SK-N-SH (cell line): Measurements from ENCODE around the gene MYH10. TPM values are rescaled to one million over a fixed set of nuclear protein-coding genes. Genes with fewer than 3 reads are reported as not detected.

ENCODE experiments used
- CTCF ChIA-PET: fragments of 300-600, 350-600 bp; formaldehyde crosslinking; extraction: SDS; loops from one replicate; lab custom pipeline; 2021; lab: Yijun Ruan, JAX
- POLR2A ChIA-PET: fragments of 350-600 bp; sonication (Branson Sonifier 250); formaldehyde crosslinking; extraction: SDS; loops from one replicate; lab custom pipeline; 2020; ENCODE audit warnings: antibody characterized with exemption, inconsistent platforms; lab: Yijun Ruan, JAX
- DNase-seq: peaks from one replicate; pipeline ENCODE4 v3.0.0; 2012
- H2AFZ ChIP-seq: fragments of 200-600 bp; sonication (generic); 2 replicates; pipeline ENCODE4 v1.8.1; 2016; ENCODE audit warnings: antibody characterized with exemption, mild to moderate bottlenecking, low read depth
- H3F3A ChIP-seq: fragments of 200-600 bp; sonication (generic); replicated peaks from 2 replicates; pipeline ENCODE3; 2016; ENCODE audit warnings: antibody characterized with exemption, mild to moderate bottlenecking; ENCODE audit not compliant: insufficient read depth
- H3K27ac ChIP-seq, 2 experiments: fragments of 200-500 bp in 1 of 2; fragments of 200-600 bp in 1 of 2; sonication (Bioruptor generic) in 1 of 2; sonication (generic), shearing (Covaris generic) in 1 of 2; 2 replicates each; pipeline versions ENCODE4 v1.5.1 to v1.6.1; 2014 to 2016; ENCODE audit warnings: low read depth in 2 of 2, inconsistent platforms in 1 of 2, low read length in 1 of 2, mild to moderate bottlenecking in 1 of 2, mixed read lengths in 1 of 2
- H3K27me3 ChIP-seq: fragments of 200-600 bp; sonication (generic), shearing (Covaris generic); 2 replicates; pipeline ENCODE4 v1.6.1; 2016; ENCODE audit warnings: mixed run types; ENCODE audit not compliant: insufficient read depth
- H3K36me3 ChIP-seq, 2 experiments: fragments of 200-500 bp in 1 of 2; fragments of 200-600 bp in 1 of 2; sonication (Bioruptor generic) in 1 of 2; sonication (generic) in 1 of 2; replicated peaks in 1 of 2; 2 replicates each; pipeline versions ENCODE3 to v1.5.1; 2014 to 2016; ENCODE audit warnings: low read length in 1 of 2, mild to moderate bottlenecking in 1 of 2; ENCODE audit not compliant: insufficient read depth in 2 of 2, control insufficient read depth in 1 of 2
- H3K4me1 ChIP-seq, 2 experiments: fragments of 200-500 bp in 1 of 2; fragments of 200-600 bp in 1 of 2; sonication (Bioruptor generic) in 1 of 2; sonication (generic), shearing (Covaris generic) in 1 of 2; 2 replicates each; pipeline versions ENCODE4 v1.5.1 to v1.6.1; 2014 to 2016; ENCODE audit warnings: low read depth in 1 of 2, low read length in 1 of 2, mixed run types in 1 of 2; ENCODE audit not compliant: insufficient read depth in 2 of 2, control insufficient read depth in 1 of 2
- H3K4me2 ChIP-seq: fragments of 200-600 bp; sonication (generic), shearing (Covaris generic); 2 replicates; pipeline ENCODE4 v1.6.1; 2017; ENCODE audit warnings: mixed run types
- H3K4me3 ChIP-seq, 2 experiments: fragments of 200-500 bp in 1 of 2; fragments of 200-600 bp in 1 of 2; sonication (Bioruptor generic) in 1 of 2; sonication (generic), shearing (Covaris generic) in 1 of 2; 2 replicates each; pipeline versions ENCODE4 v1.5.1 to v1.8.1; 2014 to 2016; ENCODE audit warnings: low read depth in 2 of 2, inconsistent platforms in 1 of 2, low read length in 1 of 2, mild to moderate bottlenecking in 1 of 2, mixed read lengths in 1 of 2, moderate library complexity in 1 of 2
- H3K79me2 ChIP-seq: fragments of 200-600 bp; sonication (generic); 2 replicates; pipeline ENCODE4 v1.8.1; 2017; ENCODE audit warnings: mild to moderate bottlenecking; ENCODE audit not compliant: insufficient read depth
- H3K9ac ChIP-seq: fragments of 200-600 bp; sonication (generic); 2 replicates; pipeline ENCODE4 v1.6.1; 2017; ENCODE audit warnings: mixed run types
- H3K9me2 ChIP-seq: fragments of 200-600 bp; sonication (generic); 2 replicates; pipeline ENCODE4 v1.6.1; 2017; ENCODE audit warnings: mixed run types
- H3K9me3 ChIP-seq: fragments of 200-600 bp; sonication (generic); 2 replicates; pipeline ENCODE4 v1.6.1; 2017; ENCODE audit warnings: mixed run types, mild to moderate bottlenecking, moderate library complexity
- H4K20me1 ChIP-seq: fragments of 200-600 bp; sonication (generic); 2 replicates; pipeline ENCODE4 v1.6.1; 2017; ENCODE audit warnings: mild to moderate bottlenecking, mixed run types; ENCODE audit not compliant: insufficient read depth
- EZH2phosphoT487 ChIP-seq: fragments of 200-600 bp; sonication (generic); IDR thresholded peaks from 2 replicates; pipeline ENCODE4 v1.6.1; 2017; ENCODE audit warnings: low read depth, mixed run types, mild to moderate bottlenecking, antibody characterized with exemption, moderate library complexity, borderline replicate concordance
- FOSL2 ChIP-seq: IDR thresholded peaks from 2 replicates; pipeline ENCODE4 v1.4.0; 2012; ENCODE audit warnings: low read depth, mild to moderate bottlenecking, moderate library complexity, borderline replicate concordance
- FOXM1 ChIP-seq: IDR thresholded peaks from 2 replicates; pipeline ENCODE4 v1.4.0; 2012; ENCODE audit warnings: low read depth, mild to moderate bottlenecking
- JUND ChIP-seq: IDR thresholded peaks from 2 replicates; pipeline ENCODE4 v1.4.0; 2012
- MAX ChIP-seq: IDR thresholded peaks from 2 replicates; pipeline ENCODE4 v1.4.0; 2012; ENCODE audit warnings: low read depth
- NFIC ChIP-seq: IDR thresholded peaks from 2 replicates; pipeline ENCODE4 v1.4.0; 2012; ENCODE audit warnings: borderline replicate concordance
- RCOR1 ChIP-seq: fragments of 150-350 bp; IDR thresholded peaks from 2 replicates; pipeline ENCODE4 v1.6.1; 2017; ENCODE audit warnings: antibody characterized with exemption, low read length
- REST ChIP-seq: IDR thresholded peaks from 2 replicates; pipeline ENCODE4 v1.6.1; 2012; ENCODE audit warnings: mild to moderate bottlenecking, low read depth, low read length, moderate library complexity
- TEAD4 ChIP-seq: IDR thresholded peaks from 2 replicates; pipeline ENCODE4 v1.4.0; 2012; ENCODE audit warnings: mild to moderate bottlenecking, borderline replicate concordance; ENCODE audit not compliant: insufficient read depth
- YY1 ChIP-seq: IDR thresholded peaks from 2 replicates; pipeline ENCODE4 v1.4.0; 2012; ENCODE audit warnings: low read depth, mild to moderate bottlenecking
- WGBS: methylation state at CpG from one replicate; pipeline ENCODE4 v1.1.6; 2017; ENCODE audit warnings: low lambda C conversion rate; 5-methylcytosine and 5-hydroxymethylcytosine counted together
- polyA plus RNA-seq, 3 experiments: library from polyadenylated mRNA; depleted of rRNA; stranded (reverse); fragments of >200 nt; gene quantifications; 2 replicates each; pipeline ENCODE4 v1.2.3, GENCODE V29; 2012
- TF ChIP-seq, protein P1 (sequence below): fragments of 200-600 bp; sonication (generic); IDR thresholded peaks from 2 replicates; pipeline ENCODE4 v1.6.1; 2017; ENCODE audit warnings: antibody characterized with exemption, mild to moderate bottlenecking, moderate library complexity
- TF ChIP-seq, protein P2 (sequence below): IDR thresholded peaks from 2 replicates; pipeline ENCODE4; 2012

MYH10 gene
- polyA plus RNA-seq, 1 of the 3 experiments (the other 2 are of a cell fraction): 64.2 TPM

DNA sequence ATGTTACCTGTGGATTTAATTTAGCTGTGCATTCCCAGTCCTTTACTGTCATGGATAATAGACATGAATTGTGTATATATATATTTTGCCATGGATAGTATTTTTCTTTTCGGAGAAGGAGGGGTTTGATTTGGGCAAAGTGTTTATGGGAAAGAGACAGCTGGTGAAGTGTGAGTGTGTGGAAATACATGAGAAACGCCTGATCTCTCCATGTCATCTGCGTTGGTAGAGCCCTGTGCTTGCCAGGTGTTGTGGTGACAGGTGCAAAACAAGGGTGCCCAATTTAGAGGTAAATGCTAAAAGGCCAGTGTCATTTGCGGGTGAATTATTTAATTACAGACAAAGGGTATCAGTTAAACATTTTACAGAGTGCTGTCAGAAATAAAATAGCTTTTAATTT lies 171.4 kb downstream of the MYH10 start:
- CTCF ChIA-PET: interaction anchor here (0.6 kb wide), 1 partner anchor 26 kb away, joined by 3 read pairs; no protein-coding TSS in a partner anchor

More for the DNA sequence above, 171.4 kb downstream of the MYH10 start:
- DNase-seq: no peak
- H3K4me2 ChIP-seq: no peak overlapping the region
- POLR2A ChIA-PET: interaction anchor here (1.4 kb wide), 1 partner anchor 24 kb away, joined by 3 read pairs; the partner anchor contains the start of gene NDEL1
- H3K4me1 ChIP-seq: no peaks in the 10 kb centered on the region
- no peak overlapping the region for H3K4me3 ChIP-seq
- H3K27ac ChIP-seq: no peak overlapping the region
- peaks cover 75 to 83% of the 10 kb centered on the region in 2 experiments for H3K36me3 ChIP-seq
- no peak overlapping the region for H3K9ac ChIP-seq
- no peak overlapping the region for H2AFZ ChIP-seq
- 88% methylated on average over 4 of the region's 4 CpGs for WGBS
- H3K79me2 ChIP-seq: peaks cover 83% of the 10 kb centered on the region
- H3K9me3 ChIP-seq: no peaks in the 10 kb centered on the region
- H3K9me2 ChIP-seq: no peaks in the 10 kb centered on the region
- H3F3A ChIP-seq: peaks cover 2% of the 10 kb centered on the region
- H3K27me3 ChIP-seq: no peaks in the 10 kb centered on the region
- peaks cover 44% of the 10 kb centered on the region for H4K20me1 ChIP-seq
- TF ChIP-seq, protein P1, sequence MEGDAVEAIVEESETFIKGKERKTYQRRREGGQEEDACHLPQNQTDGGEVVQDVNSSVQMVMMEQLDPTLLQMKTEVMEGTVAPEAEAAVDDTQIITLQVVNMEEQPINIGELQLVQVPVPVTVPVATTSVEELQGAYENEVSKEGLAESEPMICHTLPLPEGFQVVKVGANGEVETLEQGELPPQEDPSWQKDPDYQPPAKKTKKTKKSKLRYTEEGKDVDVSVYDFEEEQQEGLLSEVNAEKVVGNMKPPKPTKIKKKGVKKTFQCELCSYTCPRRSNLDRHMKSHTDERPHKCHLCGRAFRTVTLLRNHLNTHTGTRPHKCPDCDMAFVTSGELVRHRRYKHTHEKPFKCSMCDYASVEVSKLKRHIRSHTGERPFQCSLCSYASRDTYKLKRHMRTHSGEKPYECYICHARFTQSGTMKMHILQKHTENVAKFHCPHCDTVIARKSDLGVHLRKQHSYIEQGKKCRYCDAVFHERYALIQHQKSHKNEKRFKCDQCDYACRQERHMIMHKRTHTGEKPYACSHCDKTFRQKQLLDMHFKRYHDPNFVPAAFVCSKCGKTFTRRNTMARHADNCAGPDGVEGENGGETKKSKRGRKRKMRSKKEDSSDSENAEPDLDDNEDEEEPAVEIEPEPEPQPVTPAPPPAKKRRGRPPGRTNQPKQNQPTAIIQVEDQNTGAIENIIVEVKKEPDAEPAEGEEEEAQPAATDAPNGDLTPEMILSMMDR: no peak
- TF ChIP-seq, protein P2, sequence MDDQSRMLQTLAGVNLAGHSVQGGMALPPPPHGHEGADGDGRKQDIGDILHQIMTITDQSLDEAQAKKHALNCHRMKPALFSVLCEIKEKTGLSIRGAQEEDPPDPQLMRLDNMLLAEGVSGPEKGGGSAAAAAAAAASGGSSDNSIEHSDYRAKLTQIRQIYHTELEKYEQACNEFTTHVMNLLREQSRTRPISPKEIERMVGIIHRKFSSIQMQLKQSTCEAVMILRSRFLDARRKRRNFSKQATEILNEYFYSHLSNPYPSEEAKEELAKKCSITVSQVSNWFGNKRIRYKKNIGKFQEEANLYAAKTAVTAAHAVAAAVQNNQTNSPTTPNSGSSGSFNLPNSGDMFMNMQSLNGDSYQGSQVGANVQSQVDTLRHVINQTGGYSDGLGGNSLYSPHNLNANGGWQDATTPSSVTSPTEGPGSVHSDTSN: no peak
- TF ChIP-seq FOSL2: no peak
- no peak for TF ChIP-seq RCOR1
- no peak for TF ChIP-seq MAX
- no peak for TF ChIP-seq FOXM1
- no peak for TF ChIP-seq YY1
- no peak for TF ChIP-seq JUND
- TF ChIP-seq TEAD4: no peak
- no peak for TF ChIP-seq EZH2phosphoT487
- no peak for TF ChIP-seq REST
- no peak for TF ChIP-seq NFIC
- TF ChIP-seq, all 33 proteins: peak for 0
